Cardiac septum (tissue), 1 donor: Measurements from ENCODE around the gene SNAP29. TPM values are rescaled to one million over a fixed set of nuclear protein-coding genes. Genes with fewer than 3 reads are reported as not detected.
A peak's percentile ranks its signal among the peaks of the same experiment; 100 is the strongest.
"Not testable (repeated sequence)": the region's sequence is repeated elsewhere in the genome, so short reads cannot be mapped to it uniquely, and the experiment has no call there.

Source experiments
- DNase-seq: peaks from one replicate; pipeline ENCODE4 v3.0.0-alpha.2; 2020; ENCODE audit warnings: low spot score
- intact Hi-C: fragments of 100-400 bp; cut with DNase I; formaldehyde crosslinking; loops from one replicate; pipeline ENCODE4 v1.14.0; 2022
- total RNA-seq: library from RNA; stranded (reverse); fragmentation: NEBNext Ultra II Directional; extraction: Animal tissue kit (Norgen Biotek cat#: 25700); gene quantifications from one replicate; pipeline ENCODE4 v1.2.1, GENCODE V29; 2021
- donor health status: DM: no; HTN: no; CAD: no.

The SNAP29 gene
- total RNA-seq, 1 donor from 2014 or later: 23.6 TPM

DNA sequence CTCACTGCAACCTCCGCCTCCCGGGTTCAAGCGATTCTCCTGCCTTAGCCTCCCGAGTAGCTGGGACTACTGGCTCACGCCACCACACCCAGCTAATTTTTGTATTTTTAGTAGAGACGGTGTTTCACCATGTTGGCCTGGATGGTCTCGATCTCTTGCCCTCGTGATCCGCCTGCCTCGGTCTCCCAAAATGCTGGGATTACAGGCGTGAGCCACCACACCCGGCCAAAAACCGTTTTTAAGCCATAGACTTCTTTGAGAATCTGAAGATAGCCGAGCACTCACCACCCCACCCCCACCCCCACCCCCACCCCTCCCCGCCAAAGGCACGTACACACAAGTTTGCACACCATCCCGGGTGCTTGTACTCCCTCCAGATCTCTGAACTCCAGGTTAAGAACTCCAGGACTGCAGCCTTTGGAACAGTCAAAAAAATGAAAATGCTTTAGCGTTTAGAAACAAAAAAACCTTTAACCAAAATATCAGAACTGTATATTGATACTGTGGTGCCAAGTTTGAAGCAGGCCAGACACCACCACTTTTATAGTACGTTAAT is 59.9 kb downstream of the SNAP29 start:
- no peak for DNase-seq
- intact Hi-C loops: loop anchor here (5.0 kb wide), 2 partner anchors 61 to 84 kb away; partner anchors contain the start of genes PI4KA, SNAP29 and THAP7

DNA sequence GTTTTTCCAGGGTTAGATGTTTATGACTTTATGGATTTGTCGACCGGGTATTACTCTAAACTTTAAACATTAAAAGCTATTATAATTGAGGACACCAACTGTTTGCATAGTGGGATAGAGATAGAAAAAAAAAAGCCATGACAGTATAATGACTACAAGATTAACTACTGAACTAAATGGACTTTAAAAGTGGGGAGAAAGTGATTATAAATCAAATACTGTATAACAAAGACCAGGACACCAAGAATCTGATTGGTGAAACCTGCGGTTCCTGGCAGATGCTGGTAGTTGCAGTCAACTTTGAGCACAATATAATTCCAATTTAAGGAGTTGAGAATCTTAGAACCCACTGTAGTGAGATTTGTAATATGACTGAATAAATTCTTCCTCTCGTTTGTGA is 60.9 kb downstream of the SNAP29 start:
- intact Hi-C loops: loop anchor here (5.0 kb wide), 2 partner anchors 62 to 83 kb away; partner anchors contain the start of genes PI4KA, SNAP29 and THAP7
- no peak for DNase-seq

GRCh38 chr22:20920881-20921203 is 62.0 kb downstream of the SNAP29 start:
- intact Hi-C loops: no loop called here
- no peak for DNase-seq

GRCh38 chr22:20922141-20922751 is 63.4 kb downstream of the SNAP29 start:
- intact Hi-C loops: no loop called here

DNA sequence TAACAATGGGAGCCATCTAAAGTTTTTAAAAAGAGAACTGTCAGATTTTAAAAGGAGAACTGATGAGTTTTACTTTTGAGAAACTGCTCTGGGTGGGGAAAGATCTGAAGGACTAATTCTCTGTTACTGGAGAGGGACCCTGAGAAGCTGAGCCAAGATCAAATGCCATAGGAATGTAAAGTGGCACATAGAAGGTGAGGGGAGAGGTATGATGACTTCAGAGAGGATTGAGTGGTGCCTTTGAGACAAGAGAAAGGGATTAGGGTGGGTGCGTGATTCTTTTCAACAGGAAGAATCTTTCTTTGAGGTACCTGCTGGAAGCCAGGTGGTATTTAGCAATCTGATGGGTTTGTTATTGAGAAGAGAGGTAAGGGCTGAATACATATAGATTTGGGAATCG is 67.4 kb downstream of the SNAP29 start:
- intact Hi-C loops: no loop called here

More at GRCh38 chr22:20922141-20922751, 63.4 kb downstream of the SNAP29 start:
- DNase-seq: no peak

DNA sequence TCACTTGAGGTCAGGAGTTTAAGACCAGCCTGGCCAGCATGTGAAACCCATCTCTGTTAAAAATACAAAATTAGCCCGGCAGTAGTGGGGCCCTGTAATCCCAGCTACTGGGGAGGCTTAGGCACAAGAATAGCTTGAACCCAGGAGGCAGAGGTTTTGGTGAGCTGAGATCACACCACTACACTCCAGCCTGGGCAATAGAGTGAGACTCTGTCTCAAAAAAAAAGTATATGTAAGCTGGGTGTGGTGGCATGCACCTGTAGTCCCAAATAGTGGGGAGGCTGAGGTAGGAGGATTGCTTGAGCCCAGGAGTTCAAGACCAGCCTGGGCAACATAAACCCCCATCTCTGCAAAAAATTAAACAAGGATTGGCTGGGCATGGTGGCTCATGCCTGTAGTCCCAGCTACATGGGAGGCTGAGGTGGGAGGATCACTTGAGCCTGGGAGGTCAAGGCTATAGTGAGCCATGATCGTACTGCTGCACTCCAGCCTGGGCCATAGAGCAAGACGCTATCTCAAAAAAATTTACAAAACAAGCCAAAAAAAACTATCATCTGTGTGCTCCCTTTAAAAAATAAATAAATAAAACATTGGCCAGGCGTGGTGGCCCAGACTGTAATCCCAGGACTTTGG is 69.2 kb downstream of the SNAP29 start:
- DNase-seq: no peak
- intact Hi-C loops: no loop called here

More for the DNA sequence above, 67.4 kb downstream of the SNAP29 start:
- DNase-seq: no peak

GRCh38 chr22:20928573-20928967 is 69.8 kb downstream of the SNAP29 start:
- intact Hi-C loops: no loop called here

GRCh38 chr22:20930004-20930403 is 71.2 kb downstream of the SNAP29 start:
- intact Hi-C loops: loop anchor here (2.0 kb wide), 1 partner anchor 19 kb away; no protein-coding TSS in a partner anchor
- no peak for DNase-seq

More at GRCh38 chr22:20928573-20928967, 69.8 kb downstream of the SNAP29 start:
- no peak for DNase-seq

GRCh38 chr22:20930435-20930834 is 71.6 kb downstream of the SNAP29 start:
- intact Hi-C loops: loop anchor here (2.0 kb wide), 1 partner anchor 18 kb away; no protein-coding TSS in a partner anchor

GRCh38 chr22:20931126-20931654 is 72.4 kb downstream of the SNAP29 start:
- no peak for DNase-seq
- intact Hi-C loops: loop anchor here (2.0 kb wide), 1 partner anchor 18 kb away; no protein-coding TSS in a partner anchor

More at GRCh38 chr22:20930435-20930834, 71.6 kb downstream of the SNAP29 start:
- DNase-seq: not testable (repeated sequence)

GRCh38 chr22:20933910-20934309 is 75.1 kb downstream of the SNAP29 start:
- DNase-seq: no peak
- intact Hi-C loops: no loop called here

DNA sequence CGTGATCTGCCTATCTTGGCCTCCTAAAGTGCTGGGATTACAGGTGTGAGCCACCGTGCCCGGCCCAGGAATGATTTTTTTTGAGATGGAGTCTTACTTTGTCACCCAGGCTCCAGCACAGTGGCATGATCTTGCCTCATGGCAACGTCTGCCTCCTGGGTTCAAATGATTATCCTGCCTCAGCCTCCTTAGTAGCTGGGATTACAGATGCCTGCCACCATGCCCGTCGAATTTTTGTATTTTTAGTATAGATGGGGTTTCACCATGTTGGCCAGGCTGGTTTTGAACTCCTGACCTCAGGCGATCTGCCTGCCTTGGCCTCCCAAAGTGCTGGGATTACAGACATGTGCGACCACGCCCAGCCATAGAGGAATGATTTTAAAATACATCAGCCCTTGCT is 76.2 kb downstream of the SNAP29 start:
- intact Hi-C loops, DNase-seq: not testable (repeated sequence)

GRCh38 chr22:20935780-20936539 is 77.2 kb downstream of the SNAP29 start:
- DNase-seq, intact Hi-C loops: not testable (repeated sequence)

DNA sequence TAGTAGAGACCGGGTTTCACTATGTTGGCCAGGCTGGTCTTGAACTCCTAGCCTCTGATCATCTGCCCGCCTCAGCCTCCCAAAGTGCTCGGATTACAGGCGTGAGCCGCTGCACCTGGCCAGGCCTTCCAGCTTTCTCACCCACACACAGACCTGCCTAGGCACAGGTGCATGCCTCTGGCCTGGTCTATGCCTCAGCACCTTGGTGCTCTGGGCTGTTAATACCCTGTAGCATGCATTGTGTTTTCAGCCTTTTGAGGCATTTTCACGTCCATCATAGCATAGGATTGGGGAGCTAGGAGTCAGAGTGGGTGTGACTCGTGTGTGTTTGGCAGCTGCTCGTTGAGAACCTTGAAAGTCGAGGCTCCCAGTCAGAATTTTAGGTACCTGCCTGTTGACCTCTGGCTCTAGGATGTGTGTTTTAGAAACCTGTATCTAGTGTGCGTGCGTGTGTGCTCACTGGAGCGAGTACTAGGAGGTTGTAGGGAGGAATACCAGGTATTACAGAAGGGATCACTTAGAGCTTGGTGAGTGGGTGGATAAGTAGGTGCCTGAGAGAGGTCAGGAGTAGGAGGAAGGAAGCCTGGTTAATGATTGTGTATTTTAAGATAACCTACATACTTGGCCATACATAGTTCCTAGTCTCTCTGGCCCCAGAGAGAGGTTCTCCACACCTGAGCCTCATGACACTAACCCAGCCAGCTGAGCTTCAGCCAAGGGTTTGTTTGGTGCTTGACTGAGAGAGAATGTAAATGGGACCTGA is 78.4 kb downstream of the SNAP29 start:
- DNase-seq: no peak
- intact Hi-C loops: no loop called here

DNA sequence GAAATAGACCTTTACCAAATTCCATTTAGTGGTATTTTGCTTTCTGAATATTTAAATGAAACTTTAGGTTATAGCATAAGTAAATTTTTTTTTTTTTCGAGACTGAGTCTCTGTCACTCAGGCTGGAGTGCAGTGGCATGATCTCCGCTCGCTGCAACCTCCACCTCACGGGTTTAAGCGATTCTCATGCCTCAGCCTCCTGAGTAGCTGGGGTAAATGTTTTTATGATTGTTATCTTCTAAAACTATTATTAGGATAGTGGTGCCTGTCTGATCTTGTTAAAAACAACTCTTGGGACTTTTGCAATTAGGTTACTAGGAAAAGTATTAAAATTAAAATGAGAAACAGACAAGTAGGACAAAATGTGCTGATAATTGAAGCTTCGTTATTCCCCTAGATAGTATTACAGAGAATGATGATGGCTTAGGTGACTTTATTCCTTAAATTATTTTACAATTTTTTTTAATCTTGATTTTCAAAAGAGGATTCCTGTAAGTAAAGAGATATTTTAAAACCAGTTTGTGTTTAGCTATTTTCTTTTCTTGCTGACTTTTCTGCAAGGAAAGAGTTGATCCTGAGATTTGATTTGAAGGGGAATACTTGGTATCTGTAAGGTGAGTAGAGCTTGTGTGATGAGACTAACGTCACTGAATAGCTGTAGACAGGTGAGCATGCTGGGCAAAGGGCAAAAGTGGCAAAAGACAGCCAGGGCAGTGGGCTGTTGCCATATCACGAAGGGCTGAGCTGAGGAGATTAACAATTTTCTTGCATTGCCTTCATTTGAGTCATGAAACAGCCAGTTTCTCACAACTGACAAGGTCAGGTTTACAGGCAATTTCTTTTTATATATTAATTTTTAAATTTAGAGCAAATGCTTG is 79.2 kb downstream of the SNAP29 start:
- DNase-seq: no peak
- intact Hi-C loops: no loop called here

GRCh38 chr22:20939457-20940185 is 80.8 kb downstream of the SNAP29 start:
- DNase-seq: peak; percentile 22
- intact Hi-C loops: not testable (repeated sequence)

DNA sequence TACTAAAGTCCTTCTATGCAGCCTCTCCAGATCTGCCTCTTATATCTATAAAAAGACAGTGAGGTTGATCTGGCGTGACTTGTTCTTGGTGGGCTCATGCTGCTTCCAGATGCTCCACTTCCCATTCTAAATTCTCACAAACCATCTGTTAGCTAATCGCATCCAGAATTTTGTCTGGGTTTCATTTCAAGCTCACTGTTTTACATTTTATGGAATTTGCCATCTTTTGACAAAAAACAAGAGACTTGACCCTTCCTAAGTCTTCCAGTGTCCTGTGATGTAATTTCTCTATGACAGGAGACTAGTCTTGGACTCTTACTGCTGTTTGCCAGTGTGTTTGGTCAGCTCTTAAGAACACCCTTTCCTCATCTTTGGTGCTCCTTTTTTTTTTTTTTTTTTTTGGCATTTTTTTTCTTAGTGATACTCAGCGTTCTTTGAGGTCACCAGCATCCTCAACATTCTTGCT is 81.4 kb downstream of the SNAP29 start:
- intact Hi-C loops: no loop called here
- DNase-seq: no peak
